COR-L47 (cell line): ENCODE results near the gene GRM3.

ENCODE experiments used
- DNase-seq: peaks from one replicate; lab custom pipeline; 2025; lab: John Stamatoyannopoulos, UW

GRM3 gene

DNA sequence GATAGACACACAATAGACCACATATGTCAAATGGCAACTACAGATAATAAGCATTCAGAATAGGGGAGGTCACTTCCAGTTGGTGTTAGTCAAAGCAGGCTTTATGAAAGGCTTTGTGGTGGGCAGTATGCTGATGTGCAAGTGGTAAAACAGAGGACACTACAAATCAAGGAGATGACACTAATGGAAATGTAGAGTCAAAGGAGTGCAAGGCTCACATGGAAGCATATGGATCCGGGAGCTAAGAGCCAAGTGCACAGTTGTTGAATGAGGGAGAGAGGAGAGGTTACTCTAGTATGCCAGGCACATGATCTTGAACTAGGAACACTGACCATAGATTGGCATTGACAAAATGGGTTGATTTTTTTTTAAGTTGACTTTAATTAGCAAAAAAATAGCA, 62.7 kb downstream of the GRM3 start:
- DNase-seq: no peak

DNA sequence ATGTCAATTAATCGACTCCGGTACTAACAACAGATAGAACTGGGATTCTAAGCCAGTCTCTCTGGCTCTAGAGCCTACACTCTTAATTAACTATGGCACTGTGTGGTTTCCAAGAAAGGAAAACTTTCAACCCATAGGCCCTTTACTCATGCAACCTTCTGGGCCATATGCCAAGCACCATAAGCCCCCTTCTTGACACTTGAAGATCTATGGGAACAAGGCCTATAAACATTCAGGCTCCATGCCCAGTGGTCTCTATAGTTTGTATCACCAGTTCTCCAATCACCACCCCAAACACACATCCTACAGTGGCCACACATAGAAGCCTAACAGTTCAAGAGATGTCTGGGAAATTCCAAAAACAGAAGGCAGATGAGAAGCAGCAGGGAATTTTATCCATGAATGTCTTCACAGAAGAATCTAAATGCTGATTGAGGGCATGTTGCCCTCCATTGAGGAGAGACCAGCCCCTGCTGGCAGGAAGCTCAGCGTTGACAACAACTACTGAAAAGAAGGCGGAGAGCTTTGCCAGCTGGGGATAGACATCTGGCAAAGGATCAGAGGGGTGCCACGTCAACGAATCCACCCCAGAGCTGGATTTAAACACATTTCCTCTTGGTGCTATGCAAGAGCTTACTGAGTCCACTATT, 64.4 kb downstream of the GRM3 start:
- DNase-seq: peak; percentile 84

DNA sequence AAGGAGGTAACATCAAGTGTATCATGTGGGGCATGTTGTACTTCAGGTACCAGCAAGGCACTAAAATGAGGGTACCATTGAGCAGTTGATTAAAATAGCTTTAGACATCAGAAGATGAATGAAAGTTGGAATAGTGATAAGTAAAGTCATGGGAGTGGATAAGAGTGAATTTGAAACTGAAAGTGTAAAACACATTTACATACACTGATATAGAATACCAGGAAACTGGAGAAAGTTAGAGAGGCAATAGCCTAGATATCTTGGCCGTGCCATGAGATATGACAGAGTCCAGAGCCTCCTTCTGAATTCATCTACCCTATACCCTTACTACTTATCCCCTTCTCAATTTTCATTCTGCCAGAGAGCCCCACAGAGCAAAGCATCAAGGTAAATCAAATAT, 76.6 kb downstream of the GRM3 start:
- DNase-seq: no peak

- DNase-seq: peak; percentile 65
These were observed 90.1 kb downstream of the GRM3 start for GRCh38 chr7:86733783-86734182.

DNA sequence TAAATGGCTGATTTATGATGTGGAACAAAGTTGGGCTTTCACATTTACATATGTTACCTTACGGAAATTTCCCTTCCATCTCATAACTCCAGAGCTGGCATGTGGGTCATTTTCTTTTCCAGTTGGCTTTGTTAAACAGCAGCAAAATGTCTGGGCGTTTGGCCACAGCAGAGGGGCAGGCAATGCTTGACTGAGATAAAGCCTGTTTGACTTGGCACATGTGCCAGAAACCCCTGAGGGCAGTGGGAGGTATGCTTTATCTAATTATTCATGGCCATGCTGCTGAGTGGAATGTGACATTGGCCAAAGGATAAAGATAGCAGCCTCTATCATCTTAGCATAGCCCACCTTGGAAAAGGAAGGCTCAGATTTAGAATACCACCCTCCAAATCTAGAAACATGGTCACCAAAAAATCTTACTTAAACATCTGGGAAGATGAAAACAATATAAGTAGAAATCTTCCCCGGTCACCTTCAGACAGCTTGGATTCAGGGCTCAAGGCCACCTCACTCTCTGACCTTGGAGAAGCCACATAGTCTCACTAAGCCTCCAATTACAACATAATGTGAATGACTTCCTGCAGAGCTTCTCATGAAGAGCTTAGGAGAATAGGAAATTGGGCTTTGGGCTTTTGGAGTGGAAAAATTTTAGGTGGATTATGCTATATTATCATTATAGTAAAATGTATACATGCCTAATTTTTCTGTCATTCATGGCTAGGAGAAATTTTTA, 101.5 kb downstream of the GRM3 start:
- DNase-seq: peak; percentile 81

DNA sequence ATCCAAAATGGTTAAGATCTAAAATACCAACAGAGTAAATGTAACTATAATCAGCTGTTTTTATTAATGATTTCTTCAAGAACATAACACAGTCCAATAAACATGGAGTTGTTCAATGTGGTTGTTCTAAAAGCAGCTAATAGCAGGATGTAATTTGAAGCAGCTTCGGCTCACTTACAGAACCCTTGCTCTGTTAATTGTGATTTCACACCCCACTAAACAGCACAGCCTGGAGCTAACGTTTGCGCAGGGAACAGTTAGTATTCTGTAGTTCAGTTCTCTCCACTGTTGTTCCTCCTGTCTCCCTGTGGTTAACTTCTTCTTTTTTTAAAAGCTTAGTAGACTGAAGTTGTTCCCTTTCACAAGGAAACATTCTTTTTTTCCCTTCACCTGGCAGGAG, 104.0 kb downstream of the GRM3 start:
- peak; percentile 62 for DNase-seq

DNA sequence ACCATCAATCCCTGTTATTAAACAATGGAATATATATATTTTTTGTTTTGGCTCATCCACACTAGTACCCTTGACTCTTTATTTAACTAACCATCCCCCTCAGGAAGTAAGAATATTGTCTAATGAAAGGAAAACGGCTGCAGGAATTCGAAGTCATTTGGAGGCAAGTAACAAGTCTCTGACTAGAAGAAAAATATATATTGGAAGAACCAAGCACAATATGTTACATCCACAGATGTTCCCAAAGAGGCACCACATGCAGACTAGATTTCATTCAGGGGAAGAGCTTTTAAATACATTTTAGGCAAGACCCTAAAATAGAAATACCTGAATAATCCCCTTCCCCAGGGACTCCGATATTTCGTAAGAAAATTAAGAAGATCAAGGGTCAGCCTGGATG, 104.5 kb downstream of the GRM3 start:
- DNase-seq: no peak

GRCh38 chr7:86748843-86749719, 105.4 kb downstream of the GRM3 start:
- no peak for DNase-seq

GRCh38 chr7:86749741-86750665, 106.3 kb downstream of the GRM3 start:
- no peak for DNase-seq

DNA sequence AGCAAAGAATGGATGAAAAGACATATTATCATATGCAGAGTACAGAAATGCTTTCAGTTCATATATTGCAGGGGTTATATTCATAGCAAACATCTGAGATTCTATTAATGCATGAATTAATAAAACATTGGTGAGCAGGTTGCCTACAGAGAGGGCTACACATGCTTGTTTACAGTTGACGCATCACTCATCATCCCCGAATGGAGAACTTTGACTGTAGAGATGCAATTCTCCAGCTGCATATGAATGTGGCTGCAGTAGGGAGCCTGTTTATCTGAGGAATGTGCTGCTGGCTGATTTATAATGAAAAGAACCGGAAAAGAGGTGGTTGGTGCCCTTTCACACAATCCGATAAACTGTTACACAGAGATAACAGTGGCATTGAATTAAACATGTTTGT, 116.5 kb downstream of the GRM3 start:
- no peak for DNase-seq

DNA sequence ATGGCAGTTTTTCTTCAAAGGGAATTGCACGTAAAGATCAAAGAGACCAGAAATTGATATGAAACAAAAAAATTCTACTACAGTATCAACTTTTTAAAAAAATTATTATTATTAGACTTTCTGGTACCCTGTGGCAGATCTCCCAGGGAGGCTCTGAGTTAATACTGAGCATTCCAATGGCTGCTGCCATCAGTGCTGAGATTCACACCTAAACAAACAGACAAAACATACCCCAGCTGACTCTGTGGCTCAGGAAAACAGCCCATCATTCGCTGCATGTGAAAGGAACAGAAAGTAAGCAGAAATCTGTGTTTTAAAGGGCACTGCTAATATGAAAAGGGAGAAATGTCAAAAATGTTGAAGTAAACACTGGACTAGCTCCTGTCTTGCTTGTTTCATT, 118.4 kb downstream of the GRM3 start:
- DNase-seq: no peak

- DNase-seq: no peak
These were observed 122.2 kb downstream of the GRM3 start for GRCh38 chr7:86765931-86766330.

- DNase-seq: no peak
These were observed 124.7 kb downstream of the GRM3 start for GRCh38 chr7:86768394-86768793.

GRCh38 chr7:86768967-86769760, 125.5 kb downstream of the GRM3 start:
- peak; percentile 35 for DNase-seq

GRCh38 chr7:86773309-86773708, 129.6 kb downstream of the GRM3 start:
- DNase-seq: no peak

DNA sequence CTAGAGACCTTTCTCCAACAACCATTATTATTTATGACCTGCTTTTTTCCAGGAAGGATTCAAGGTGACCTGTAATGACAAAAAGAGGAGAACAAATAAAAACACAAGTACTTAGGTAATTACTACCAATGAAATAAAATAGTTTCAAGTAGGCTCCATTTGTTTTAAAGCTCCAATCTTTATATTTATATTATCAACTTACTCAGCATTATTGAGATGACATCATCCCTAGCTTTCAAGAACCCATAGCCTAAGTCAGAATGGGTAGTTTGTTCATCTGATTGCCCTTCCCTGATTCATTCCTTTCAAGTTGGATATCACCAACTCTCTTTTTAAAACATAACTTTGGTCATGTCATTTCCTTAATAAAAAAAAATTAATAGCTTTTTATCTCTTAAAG, 131.5 kb downstream of the GRM3 start:
- DNase-seq: no peak

DNA sequence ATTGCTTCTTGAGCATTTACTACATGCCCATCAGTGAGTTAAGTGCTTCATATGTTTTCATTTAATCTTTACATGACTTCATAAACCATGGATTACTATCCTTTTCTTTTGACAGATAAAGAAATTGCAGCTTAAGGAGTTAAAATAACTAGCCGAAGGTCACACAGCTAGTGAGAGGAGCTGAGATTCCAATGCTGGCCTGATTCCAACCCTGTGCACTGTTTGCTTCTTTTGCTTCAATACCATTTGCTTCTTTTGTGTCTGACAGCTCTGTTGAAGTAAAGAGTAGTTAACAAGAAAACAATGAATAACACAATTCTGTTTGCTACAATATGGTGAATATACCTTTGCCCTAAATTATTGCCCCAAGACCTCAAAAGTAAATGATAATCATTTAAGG, 132.4 kb downstream of the GRM3 start:
- peak; percentile 11 for DNase-seq

DNA sequence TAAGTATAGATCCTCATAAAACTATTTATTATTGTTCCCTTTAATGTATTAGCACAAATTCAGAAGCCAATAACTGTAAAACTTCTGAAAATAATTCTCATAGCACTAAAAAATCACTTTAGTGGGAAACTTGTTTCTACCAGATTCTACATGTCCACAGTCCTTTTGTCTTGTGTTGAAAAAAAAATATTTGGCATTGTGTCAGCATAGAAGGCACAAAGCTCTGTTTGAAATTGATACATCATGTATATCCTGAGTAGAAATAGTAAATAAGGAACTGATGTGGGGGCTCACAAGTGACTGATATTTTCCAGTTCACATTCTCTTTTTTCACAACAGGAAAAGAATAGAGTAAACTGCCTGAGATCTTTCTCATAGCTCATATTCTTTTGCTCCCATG, 134.6 kb downstream of the GRM3 start:
- peak; percentile 18 for DNase-seq

- peak; percentile 37 for DNase-seq
These were observed 141.1 kb downstream of the GRM3 start for GRCh38 chr7:86784765-86785164.

GRCh38 chr7:86785641-86786040, 141.9 kb downstream of the GRM3 start:
- no peak for DNase-seq

- DNase-seq: no peak
These were observed 142.7 kb downstream of the GRM3 start for GRCh38 chr7:86786376-86786775.
